Endothelial cell of umbilical vein (primary cell): Measurements from ENCODE around the gene MRPS27. TPM values are rescaled to one million over a fixed set of nuclear protein-coding genes. Genes with fewer than 3 reads are reported as not detected.

Experiments used
- BruUV-seq: library from RNA; stranded (reverse); fragments of 400-500 nt; replicated peaks from 2 replicates; lab custom pipeline; 2021; lab: Mats Ljungman, UMichigan
- CTCF ChIA-PET: fragments of 300-600, 350-600 bp; sonication (Branson Sonifier 250); formaldehyde crosslinking; loops from one replicate; lab custom pipeline; 2021; ENCODE audit warnings: antibody characterized with exemption, inconsistent platforms; lab: Charles Lee
- POLR2A ChIA-PET: fragments of 300-600, 350-600 bp; sonication (Branson Sonifier 250); formaldehyde crosslinking; loops from one replicate; lab custom pipeline; 2021; ENCODE audit warnings: antibody characterized with exemption, inconsistent platforms; lab: Charles Lee
- DNase-seq: peaks from one replicate; pipeline ENCODE4 v3.0.0-alpha.2; 2011; ENCODE audit warnings: low read depth, low spot score
- FAIRE-seq: peaks from 2 replicates; lab custom pipeline; 2011; peaks lifted over from hg19 to GRCh38; lab: Jason Lieb, UNC
- H2AFZ ChIP-seq: 2 replicates; pipeline ENCODE4 v1.6.0; 2012; ENCODE audit warnings: low read depth, low read length, control low read depth, inconsistent platforms
- H3K27ac ChIP-seq: 2 replicates; pipeline ENCODE4 v1.5.1; 2011; ENCODE audit warnings: low read depth, mild to moderate bottlenecking, control low read depth, low read length, moderate library complexity; ENCODE audit not compliant: insufficient read depth
- H3K27me3 ChIP-seq, 2 experiments: 2 replicates each; pipeline versions ENCODE4 v1.6.0 to v1.6.1; 2011; ENCODE audit warnings: low read length in 2 of 2, mixed read lengths in 1 of 2; ENCODE audit not compliant: control insufficient read depth in 2 of 2, insufficient read depth in 2 of 2
- H3K36me3 ChIP-seq, 2 experiments: 2 replicates in 1 of 2; 3 replicates in 1 of 2; pipeline ENCODE4 v1.5.1; 2011; ENCODE audit warnings: low read length in 2 of 2, mild to moderate bottlenecking in 1 of 2, moderate library complexity in 1 of 2; ENCODE audit not compliant: control insufficient read depth in 2 of 2, insufficient read depth in 2 of 2; ENCODE audit errors: extremely low read depth in 1 of 2
- H3K4me1 ChIP-seq: 3 replicates; pipeline ENCODE4 v1.5.1; 2011; ENCODE audit warnings: mild to moderate bottlenecking, low read length; ENCODE audit not compliant: control insufficient read depth, insufficient read depth; ENCODE audit errors: extremely low read depth
- H3K4me2 ChIP-seq: 2 replicates; pipeline ENCODE4 v1.6.1; 2011; ENCODE audit warnings: low read length, control low read depth, mixed read lengths; ENCODE audit not compliant: insufficient read depth
- H3K4me3 ChIP-seq, 3 experiments: fragments of 200-600 bp in 1 of 3; sonication (generic), shearing (Covaris generic) in 1 of 3; replicated peaks in 1 of 3; 2 replicates each; pipeline ENCODE4 v1.5.1; 2011 to 2016; ENCODE audit warnings: control low read depth in 3 of 3, low read length in 3 of 3, mild to moderate bottlenecking in 2 of 3, inconsistent platforms in 1 of 3, low read depth in 1 of 3, moderate library complexity in 1 of 3; ENCODE audit not compliant: insufficient read depth in 1 of 3
- H3K79me2 ChIP-seq: 2 replicates; pipeline ENCODE4 v1.6.0; 2012; ENCODE audit warnings: low read length, inconsistent platforms; ENCODE audit not compliant: control insufficient read depth, insufficient read depth
- H3K9ac ChIP-seq: replicated peaks from 2 replicates; pipeline ENCODE3; 2011; ENCODE audit warnings: low read length, control low read depth; ENCODE audit not compliant: insufficient read depth; ENCODE audit errors: extremely low read depth
- H3K9me1 ChIP-seq: replicated peaks from 3 replicates; pipeline ENCODE4 v1.6.0; 2011; ENCODE audit warnings: mild to moderate bottlenecking, low read length; ENCODE audit not compliant: control insufficient read depth, insufficient read depth; ENCODE audit errors: extremely low read depth
- H3K9me3 ChIP-seq: replicated peaks from 2 replicates; pipeline ENCODE4 v1.5.1; 2012; ENCODE audit warnings: low read length, inconsistent platforms; ENCODE audit not compliant: control insufficient read depth, insufficient read depth
- H4K20me1 ChIP-seq: replicated peaks from 2 replicates; pipeline ENCODE3; 2011; ENCODE audit warnings: mild to moderate bottlenecking, low read length; ENCODE audit not compliant: control insufficient read depth, insufficient read depth; ENCODE audit errors: extremely low read depth
- CTCF ChIP-seq, 2 donors: IDR thresholded peaks; 1 replicate in 1 of 2; 2 replicates in 1 of 2; pipeline ENCODE4 v1.5.1; 2011; ENCODE audit warnings: low read length in 2 of 2, mild to moderate bottlenecking in 2 of 2, moderate library complexity in 2 of 2, control low read depth in 1 of 2, inconsistent platforms in 1 of 2, low read depth in 1 of 2; ENCODE audit not compliant: insufficient read depth in 1 of 2; ENCODE audit errors: extremely low read depth in 1 of 2
- EZH2 ChIP-seq: IDR thresholded peaks from 2 replicates; pipeline ENCODE4 v1.6.1; 2012; ENCODE audit warnings: borderline replicate concordance, low read depth, mild to moderate bottlenecking, moderate library complexity, low read length, inconsistent platforms; ENCODE audit not compliant: severe bottlenecking
- FOS ChIP-seq: IDR thresholded peaks from 2 replicates; pipeline ENCODE4 v1.6.1; 2011; ENCODE audit warnings: mild to moderate bottlenecking, low read length, moderate library complexity, borderline replicate concordance; ENCODE audit not compliant: insufficient read depth
- GATA2 ChIP-seq: IDR thresholded peaks from 2 replicates; pipeline ENCODE4 v1.7.0; 2011; ENCODE audit warnings: low read depth, mild to moderate bottlenecking, moderate library complexity, mixed read lengths, low read length; ENCODE audit not compliant: insufficient read length, insufficient read depth
- JUN ChIP-seq: IDR thresholded peaks from 2 replicates; pipeline ENCODE4 v1.6.1; 2011; ENCODE audit warnings: borderline replicate concordance, low read depth; ENCODE audit not compliant: insufficient read length, insufficient read depth
- MAX ChIP-seq: IDR thresholded peaks from 2 replicates; pipeline ENCODE4 v1.6.1; 2011; ENCODE audit not compliant: insufficient read depth, insufficient read length
- MYC ChIP-seq: IDR thresholded peaks from one replicate; pipeline ENCODE4 v1.6.1; 2011; ENCODE audit warnings: mild to moderate bottlenecking, low read depth, low read length
- POLR2A ChIP-seq: IDR thresholded peaks from 2 replicates; pipeline ENCODE4 v1.6.1; 2012; ENCODE audit warnings: low read depth, mild to moderate bottlenecking, control low read depth, low read length
- POLR2AphosphoS5 ChIP-seq: IDR thresholded peaks from 2 replicates; pipeline ENCODE4 v1.6.1; 2012; ENCODE audit warnings: low read depth, mild to moderate bottlenecking, control low read depth, low read length, moderate library complexity; ENCODE audit not compliant: insufficient read depth
- dilution Hi-C: fragments of 300-500 bp; cut with MboI; formaldehyde crosslinking; loops from one replicate; pipeline ENCODE4 v1.15.0; 2019; ENCODE audit warnings: low sequenced_read_pairs; ENCODE audit not compliant: extremely low pct_ligation_motif_present
- intact Hi-C: fragments of 100-400 bp; cut with micrococcal nuclease; formaldehyde crosslinking; loops from one replicate; pipeline ENCODE4 v1.10.0; 2022
- polyA plus RNA-seq, 4 experiments: library from polyadenylated mRNA; depleted of rRNA in 3 of 4; stranded (reverse) in 3 of 4; unstranded in 1 of 4; fragments of >200 nt; gene quantifications; 2 replicates each; pipeline versions ENCODE4 v1.2.1 to v1.2.3, GENCODE V29; 2011 to 2012; ENCODE audit warnings: missing spikeins in 1 of 4
- total RNA-seq: library from RNA; stranded (reverse); gene quantifications from 2 replicates; pipeline ENCODE4 v1.2.3, GENCODE V29; 2021

MRPS27 gene
- total and polyA plus RNA-seq, 2 donors (not counting 3 experiments of a cell fraction or from before 2014, with no cell fraction given): 56.0 to 67.1 TPM

DNA sequence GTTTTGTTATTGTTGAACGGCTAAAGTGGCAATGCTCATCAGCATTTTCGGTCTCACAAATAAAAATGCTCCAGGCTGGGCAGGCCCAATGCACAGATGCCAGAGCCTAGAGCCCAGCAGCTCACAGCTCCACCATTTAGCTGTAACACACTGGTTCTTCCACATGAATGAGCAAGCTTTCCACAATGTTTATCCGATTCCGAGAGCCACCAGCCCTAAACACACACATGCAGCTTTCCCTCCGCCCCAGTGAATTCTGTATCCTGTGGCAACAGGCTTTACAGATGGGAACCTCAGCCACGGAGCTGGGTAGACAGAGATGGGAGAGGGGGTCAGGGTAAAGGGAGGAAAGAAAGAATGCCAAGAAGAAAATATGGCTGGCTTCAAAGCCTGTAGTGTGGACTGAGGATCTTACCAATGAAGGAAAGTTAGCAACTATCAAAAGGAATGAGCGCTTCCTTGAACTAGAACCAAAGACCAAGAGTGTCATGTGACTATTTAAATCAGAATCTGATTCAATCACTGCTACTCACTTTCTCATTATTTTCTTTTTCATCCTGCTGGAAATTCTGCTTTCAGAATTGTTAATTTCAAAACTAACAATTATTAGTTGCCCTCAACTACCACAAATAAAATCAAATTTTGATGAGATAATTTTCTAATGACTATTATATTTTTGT lies 77.1 kb downstream of the MRPS27 start:
- dilution Hi-C loops: no loop called here
- Histone ChIP-seq H2AFZ (no peak overlapping the region), H3K27ac (no peak overlapping the region), H3K9me3 (no peaks in the 10 kb centered on the region), H3K36me3 (peaks cover 0 to under 1% of the 10 kb centered on the region in 2 experiments), H3K79me2 (peaks cover 12% of the 10 kb centered on the region), H3K4me3 (no peak overlapping the region), H3K4me1 (peaks cover 45% of the 10 kb centered on the region), H3K27me3 (no peaks in the 10 kb centered on the region), H4K20me1 (no peaks in the 10 kb centered on the region), H3K9me1 (no peaks in the 10 kb centered on the region), H3K4me2 (no peak overlapping the region), H3K9ac (no peak overlapping the region)
- ChIA-PET CTCF (interaction anchor here (1.5 kb wide), 1 partner anchor 9 kb away, joined by 3 read pairs; no protein-coding TSS in a partner anchor), POLR2A (no interaction called here)
- DNase-seq (no peak), FAIRE-seq (no peak)
- no TSS peak for BruUV-seq
- intact Hi-C loops: loop anchor here (10.0 kb wide), 1 partner anchor 602 kb away; no protein-coding TSS in a partner anchor
- TF ChIP-seq POLR2AphosphoS5 (no peak), EZH2 (no peak), MAX (no peak), MYC (no peak), FOS (no peak), CTCF (IDR thresholded peaks at IDR 0.05; ENCODE audit: extremely low read depth in 1 of 2, insufficient read depth in 1 of 2, low read depth in 1 of 2, low read length in 2 of 2) (no peak), GATA2 (no peak), JUN (no peak), POLR2A (no peak)
